ENCODE results near the gene DNAH11.

- TF ChIP-seq RBBP5 (IDR thresholded peaks at IDR 0.05; ENCODE audit: borderline replicate concordance, low read depth, low read length) (no peak), POLR2A (IDR thresholded peaks at IDR 0.05; ENCODE audit: control extremely low read depth in 1 of 2, low read depth in 2 of 2, low read length in 2 of 2) (no peak), SRF (IDR thresholded peaks at IDR 0.05; ENCODE audit: low read depth, low read length) (no peak), RAD21 (IDR thresholded peaks at IDR 0.05 in 1 of 2, conservative IDR thresholded peaks at IDR 0.05 in 1 of 2; ENCODE audit: low read depth in 2 of 2, low read length in 2 of 2) (no peak), CHD2 (IDR thresholded peaks at IDR 0.05; ENCODE audit: low read length) (no peak), CBX5 (IDR thresholded peaks at IDR 0.05; ENCODE audit: low read depth, low read length) (no peak), CEBPB (IDR thresholded peaks at IDR 0.05; ENCODE audit: low read depth, low read length) (no peak), CBX8 (IDR thresholded peaks at IDR 0.05; ENCODE audit: borderline replicate concordance, low read depth, low read length) (no peak), CREB1 (IDR thresholded peaks at IDR 0.05) (no peak), EP300 (IDR thresholded peaks at IDR 0.05; ENCODE audit: borderline replicate concordance in 1 of 2, low read depth in 2 of 2, low read length in 2 of 2) (no peak), CTCF (IDR thresholded peaks at IDR 0.05; ENCODE audit: control extremely low read depth in 1 of 3, insufficient read depth in 1 of 3, low read depth in 1 of 3, low read length in 3 of 3) (no peak)
These were observed 22.8 kb downstream of the DNAH11 start for GRCh38 chr7:21565614-21566013.
